ENCODE measurements around the gene ZFYVE28.

- TF ChIP-seq CTCF (IDR thresholded peaks at IDR 0.05; ENCODE audit: insufficient read depth, low read length, poor library complexity, severe bottlenecking), result no peak
- TF ChIP-seq EZH2phosphoT487 (conservative IDR thresholded peaks at IDR 0.05; ENCODE audit: low read length), result no peak
These were observed 30.6 kb downstream of the ZFYVE28 start for GRCh38 chr4:2387829-2388228.

Measured in SU-DHL-6 (cell line).